Spleen (tissue), 11 donors: Measurements from ENCODE around the gene ATE1. TPM values are rescaled to one million over a fixed set of nuclear protein-coding genes. Genes with fewer than 3 reads are reported as not detected.

Experiments
- DNase-seq: peaks from one replicate; pipeline ENCODE4 v3.0.0-alpha.2; 2020
- H3K27ac ChIP-seq, 8 donors: fragments of 200-600 bp; sonication (generic) in 7 of 8; 1 replicate in 4 of 8; 2 replicates in 4 of 8; pipeline versions ENCODE4 v1.5.0 to v1.8.0; 2016 to 2021; ENCODE audit warnings: inconsistent platforms in 4 of 8, mild to moderate bottlenecking in 4 of 8, moderate library complexity in 1 of 8
- H3K27me3 ChIP-seq, 7 donors: fragments of 200-600 bp; sonication (generic) in 6 of 7; replicated peaks in 1 of 7; 1 replicate in 4 of 7; 2 replicates in 3 of 7; pipeline versions ENCODE4 v1.5.0 to v1.8.0; 2016 to 2021; ENCODE audit warnings: inconsistent platforms in 3 of 7, mild to moderate bottlenecking in 1 of 7
- H3K36me3 ChIP-seq, 6 donors: fragments of 200-600 bp; sonication (generic) in 5 of 6; 1 replicate in 4 of 6; 2 replicates in 2 of 6; pipeline versions ENCODE4 v1.5.0 to v1.8.0; 2016 to 2021; ENCODE audit warnings: inconsistent platforms in 2 of 6
- H3K4me1 ChIP-seq, 6 donors: fragments of 200-600 bp; sonication (generic) in 5 of 6; 1 replicate in 3 of 6; 2 replicates in 3 of 6; pipeline versions ENCODE4 v1.5.0 to v1.8.0; 2016 to 2021; ENCODE audit warnings: inconsistent platforms in 3 of 6
- H3K4me3 ChIP-seq, 8 donors: fragments of 200-600 bp; sonication (generic) in 7 of 8; 1 replicate in 4 of 8; 2 replicates in 4 of 8; pipeline versions ENCODE4 v1.5.0 to v1.8.0; 2016 to 2021; ENCODE audit warnings: inconsistent platforms in 4 of 8, mild to moderate bottlenecking in 4 of 8, moderate library complexity in 2 of 8
- H3K9me3 ChIP-seq, 8 donors: fragments of 200-600 bp; sonication (generic) in 7 of 8; 1 replicate in 4 of 8; 2 replicates in 4 of 8; pipeline versions ENCODE4 v1.5.0 to v1.8.0; 2016 to 2021; ENCODE audit warnings: inconsistent platforms in 4 of 8
- CTCF ChIP-seq, 11 experiments: fragments of 200-600 bp in 7 of 11; fragments of 450-650 bp in 4 of 11; sonication (generic) in 4 of 11; IDR thresholded peaks in 8 of 11; conservative IDR thresholded peaks in 3 of 11; 1 replicate in 7 of 11; 2 replicates in 4 of 11; pipeline versions ENCODE4 v1.4.0 to v1.8.0; 2016 to 2021; ENCODE audit warnings: antibody characterized with exemption in 11 of 11, inconsistent platforms in 4 of 11, mild to moderate bottlenecking in 1 of 11
- POLR2A ChIP-seq, 3 donors: fragments of 450-650 bp; IDR thresholded peaks; one replicate each; pipeline ENCODE4 v1.5.1; 2017; ENCODE audit warnings: antibody characterized with exemption in 3 of 3, mild to moderate bottlenecking in 1 of 3
- POLR2AphosphoS5 ChIP-seq, 3 donors: sonication (generic); formaldehyde crosslinking; IDR thresholded peaks; one replicate each; pipeline ENCODE4 v1.5.1; 2017; ENCODE audit warnings: antibody characterized with exemption in 3 of 3
- WGBS, 5 donors: extraction: QIAGEN DNeasy Blood & Tissue Kit in 3 of 5; methylation state at CpG; one replicate each; pipeline versions ENCODE4 v1.1.5 to v1.1.7; 2013 to 2018; 5-methylcytosine and 5-hydroxymethylcytosine counted together
- intact Hi-C: fragments of 100-400 bp; cut with DNase I; formaldehyde crosslinking; loops from one replicate; pipeline ENCODE4 v1.15.0; 2023; ENCODE audit warnings: low total_unique reads
- polyA plus RNA-seq, 3 donors: library from polyadenylated mRNA; stranded (reverse); fragments of 200-250 nt; gene quantifications; one replicate each; pipeline ENCODE4 v1.2.1, GENCODE V29; 2013
- total RNA-seq, 7 donors: library from RNA; depleted of rRNA in 3 of 7; stranded (reverse); fragments of >200 nt in 3 of 7; fragmentation: NEBNext Ultra II Directional in 4 of 7; extraction: Animal tissue kit (Norgen Biotek cat#: 25700) in 4 of 7; gene quantifications; one replicate each; pipeline versions ENCODE4 v1.1.0 to v1.2.1, GENCODE V29; 2016 to 2021
- donor health status: healthy with polysubstance abuse.
- donor health status: DM: no; HTN: no; CAD: no; lungs with moderate emphysema.
- donor health status: DM: no; HTN: no; CAD: no.
- donor health status: Bipolar disorder and iron deficiency.
- donor health status: healthy.
- donor health status: DM: no; HTN: no; CAD: no.
- donor health status: DM: yes; HTN: yes; CAD: no.

The ATE1 gene
- total and polyA plus RNA-seq, 10 donors, result 5.4 to 38.9 (median 29.9) TPM

- Histone ChIP-seq H3K36me3 (peaks cover 0 to 35% (median 0%) of the 10 kb centered on the region in 6 donors), H3K4me3 (no peak overlapping the region), H3K27ac (no peak overlapping the region), H3K9me3 (no peaks in the 10 kb centered on the region), H3K27me3 (no peaks in the 10 kb centered on the region), H3K4me1 (no peaks in the 10 kb centered on the region)
- intact Hi-C loops, result no loop called here
- TF ChIP-seq CTCF (IDR thresholded peaks at IDR 0.05 in 8 of 11, conservative IDR thresholded peaks at IDR 0.05 in 3 of 11) (no peak), POLR2AphosphoS5 (IDR thresholded peaks at IDR 0.05) (no peak), POLR2A (IDR thresholded peaks at IDR 0.05) (no peak)
- DNase-seq, result no peak
- 89 to 97% (median 96%) methylated on average over 2 of the region's 2 CpGs for WGBS, 5 donors
These were observed 116.4 kb downstream of the ATE1 start for GRCh38 chr10:121811386-121811785.

DNA sequence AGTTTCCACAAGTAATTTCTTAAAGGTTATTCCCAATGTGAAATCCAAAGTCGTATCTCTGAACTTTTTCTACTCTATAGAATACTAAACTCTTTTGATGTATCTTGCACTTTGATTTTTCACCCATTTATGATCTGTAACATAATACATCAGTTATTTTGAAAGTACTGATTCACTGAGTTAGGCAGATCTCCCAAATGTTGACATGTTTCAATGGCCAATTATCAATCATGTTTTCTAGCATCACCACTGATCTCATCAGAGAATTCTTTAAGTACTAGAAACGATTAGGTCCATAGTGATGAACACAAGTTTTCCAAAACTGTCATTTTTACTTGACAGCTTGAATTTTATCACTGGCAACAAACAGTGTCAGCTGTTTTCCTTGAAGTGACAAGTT lies 119.0 kb downstream of the ATE1 start:
- intact Hi-C loops, result no loop called here
- H3K4me1 ChIP-seq, result no peaks in the 10 kb centered on the region
- H3K36me3 ChIP-seq, result peaks cover 0 to 32% (median 0%) of the 10 kb centered on the region in 6 donors
- H3K27me3 ChIP-seq, result no peaks in the 10 kb centered on the region
- H3K4me3 ChIP-seq, result no peak overlapping the region
- TF ChIP-seq POLR2A (IDR thresholded peaks at IDR 0.05) (no peak), POLR2AphosphoS5 (IDR thresholded peaks at IDR 0.05) (no peak), CTCF (IDR thresholded peaks at IDR 0.05 in 8 of 11, conservative IDR thresholded peaks at IDR 0.05 in 3 of 11) (no peak)
- H3K27ac ChIP-seq, result no peak overlapping the region
- 77 to 84% (median 79%) methylated on average over 2 of the region's 2 CpGs for WGBS, 5 donors
- DNase-seq, result no peak
- H3K9me3 ChIP-seq, result no peaks in the 10 kb centered on the region

GRCh38 chr10:121804460-121804859 lies 123.4 kb downstream of the ATE1 start:
- H3K27me3 ChIP-seq, result no peaks in the 10 kb centered on the region
- intact Hi-C loops, result no loop called here
- WGBS, 5 donors, result 92 to 97% (median 96%) methylated on average over 4 of the region's 4 CpGs
- H3K9me3 ChIP-seq, result no peaks in the 10 kb centered on the region
- H3K36me3 ChIP-seq, result peaks cover 0 to 33% (median 0%) of the 10 kb centered on the region in 6 donors
- no peaks in the 10 kb centered on the region for H3K4me1 ChIP-seq
- H3K4me3 ChIP-seq, result no peak overlapping the region
- TF ChIP-seq POLR2A (IDR thresholded peaks at IDR 0.05), result no peak
- H3K27ac ChIP-seq, result no peak overlapping the region
- DNase-seq, result no peak

DNA sequence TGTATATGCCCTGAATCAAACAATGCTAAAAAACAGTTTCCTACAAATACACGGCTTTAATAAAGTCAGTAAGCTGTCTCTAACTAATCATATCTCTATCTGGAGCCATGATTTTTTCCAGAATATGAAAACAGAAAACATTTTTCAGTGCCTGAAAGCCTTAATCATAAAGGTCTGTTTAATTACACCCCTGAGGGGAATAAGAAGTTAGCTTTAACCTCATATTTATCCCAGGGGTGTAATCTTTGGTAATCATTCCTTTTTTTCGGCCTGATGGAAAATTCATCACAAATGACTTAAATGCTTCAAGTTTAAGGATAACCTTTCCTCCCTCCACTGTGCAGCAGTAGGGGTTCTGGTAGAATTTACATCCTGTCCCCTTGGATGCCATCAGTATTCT lies 124.2 kb downstream of the ATE1 start:
- intact Hi-C loops, result no loop called here
- Histone ChIP-seq H3K27me3 (no peaks in the 10 kb centered on the region), H3K4me1 (no peaks in the 10 kb centered on the region), H3K9me3 (no peaks in the 10 kb centered on the region), H3K4me3 (no peak overlapping the region), H3K27ac (no peak overlapping the region), H3K36me3 (peaks cover 0 to 40% (median 0%) of the 10 kb centered on the region in 6 donors)
- DNase-seq, result no peak
- WGBS, 5 donors, result 91 to 96% (median 93%) methylated on average over 2 of the region's 2 CpGs
- no peak for TF ChIP-seq POLR2A (IDR thresholded peaks at IDR 0.05)
- no peak for TF ChIP-seq POLR2AphosphoS5 (IDR thresholded peaks at IDR 0.05)
- TF ChIP-seq CTCF (IDR thresholded peaks at IDR 0.05 in 8 of 11, conservative IDR thresholded peaks at IDR 0.05 in 3 of 11), result no peak

- H3K27me3 ChIP-seq, result no peaks in the 10 kb centered on the region
- WGBS, 5 donors, result 93 to 99% (median 98%) methylated on average over 2 of the region's 2 CpGs
- no peaks in the 10 kb centered on the region for H3K9me3 ChIP-seq
- no peak for DNase-seq
- H3K4me1 ChIP-seq, result no peaks in the 10 kb centered on the region
- peaks cover 0 to 27% (median 0%) of the 10 kb centered on the region in 6 donors for H3K36me3 ChIP-seq
- no peak overlapping the region for H3K4me3 ChIP-seq
- no peak overlapping the region for H3K27ac ChIP-seq
- TF ChIP-seq CTCF (IDR thresholded peaks at IDR 0.05 in 8 of 11, conservative IDR thresholded peaks at IDR 0.05 in 3 of 11) (no peak), POLR2AphosphoS5 (IDR thresholded peaks at IDR 0.05) (no peak), POLR2A (IDR thresholded peaks at IDR 0.05) (no peak)
- intact Hi-C loops, result no loop called here
These were observed 127.0 kb downstream of the ATE1 start for GRCh38 chr10:121800831-121801230.
